ENCODE measurements around the gene FARSA.
"Not testable (repeated sequence)": the region's sequence is repeated elsewhere in the genome, so short reads cannot be mapped to it uniquely, and the experiment has no call there.

FARSA gene

GRCh38 chr19:12891553-12892021, 41.9 kb downstream of the FARSA start:
- no peak for DNase-seq (ENCODE audit: low read depth in 1 of 2, low spot score in 1 of 2)

- DNase-seq (ENCODE audit: low read depth in 1 of 2, low spot score in 1 of 2), result peak; percentile 82 to 89
Observed at GRCh38 chr19:12890787-12891552, 42.5 kb downstream of the FARSA start, which contains the start of gene GCDH. Gene GCDH (plus strand): TSS chr19:12891160. CDS start chr19:12891305, 145 bp downstream.

DNA sequence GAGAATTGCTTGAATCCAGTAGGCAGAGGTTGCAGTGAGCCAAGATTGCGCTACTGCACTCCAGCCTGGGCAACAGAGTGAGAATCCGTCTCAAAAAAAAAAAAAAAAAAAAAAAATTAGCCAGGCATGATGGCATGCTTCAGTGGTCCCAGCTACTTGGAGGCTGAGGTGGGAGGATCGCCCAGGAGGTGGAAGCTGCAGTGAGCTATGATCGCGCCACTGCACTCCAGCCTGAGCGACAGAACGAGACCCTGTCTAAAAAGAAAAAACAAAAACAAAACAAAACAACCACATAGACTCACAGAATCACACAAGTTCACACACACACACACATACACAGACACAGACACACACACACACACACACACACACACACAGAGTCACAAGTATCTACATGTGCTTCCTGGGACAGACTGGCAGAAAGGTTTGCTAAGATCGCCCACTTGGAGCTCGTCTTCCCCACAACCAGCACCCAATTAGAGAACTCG, 43.2 kb downstream of the FARSA start:
- DNase-seq (ENCODE audit: low read depth in 1 of 2, low spot score in 1 of 2), result not testable (repeated sequence)

GRCh38 chr19:12888006-12888603, 45.4 kb downstream of the FARSA start:
- DNase-seq (ENCODE audit: low read depth in 1 of 2, low spot score in 1 of 2), result no peak

DNA sequence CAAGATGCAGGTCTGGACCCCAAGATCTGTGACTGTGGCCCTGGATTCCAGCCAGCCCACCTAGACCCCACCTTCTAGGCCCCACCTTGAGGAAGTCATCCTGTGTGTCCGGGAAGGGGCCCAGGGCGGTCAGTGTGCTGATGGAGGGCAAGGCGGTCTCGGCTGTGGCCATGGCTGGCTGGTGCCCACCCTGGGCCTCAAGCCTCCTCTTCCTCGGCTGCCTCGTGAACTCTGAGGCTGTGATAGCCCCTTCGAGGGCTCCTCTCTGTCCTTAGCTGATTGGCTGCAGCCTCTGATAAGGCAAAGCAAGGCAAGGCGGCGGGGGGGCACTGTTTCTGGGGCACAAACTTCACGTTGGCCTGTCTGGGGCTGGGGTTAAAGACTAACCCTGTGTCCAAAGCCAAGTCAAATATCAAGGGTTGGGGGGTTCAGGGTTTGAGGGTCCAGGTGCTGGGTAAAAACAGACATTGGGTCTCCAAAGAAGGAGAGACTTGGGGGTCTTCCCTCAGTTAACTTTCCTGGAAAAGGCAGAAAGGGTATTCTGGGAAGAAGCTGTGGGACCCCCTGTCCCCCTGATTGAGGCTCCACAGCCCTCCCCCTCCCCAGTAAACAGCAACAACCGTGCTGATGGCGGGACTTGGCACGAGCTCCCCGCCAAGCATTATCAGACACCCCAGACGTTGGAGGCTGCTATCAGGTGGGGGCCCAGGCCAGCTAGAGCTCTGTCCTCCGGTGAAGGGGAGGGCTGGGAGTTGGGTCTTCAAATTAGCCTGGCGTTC, 46.4 kb downstream of the FARSA start, which contains the start of gene KLF1:
Gene KLF1 (minus strand): TSS at position 233 of the 779 bp plus-strand sequence. CDS start 61 bp downstream, at position 172.
- DNase-seq (ENCODE audit: low read depth in 1 of 2, low spot score in 1 of 2), result no peak

DNA sequence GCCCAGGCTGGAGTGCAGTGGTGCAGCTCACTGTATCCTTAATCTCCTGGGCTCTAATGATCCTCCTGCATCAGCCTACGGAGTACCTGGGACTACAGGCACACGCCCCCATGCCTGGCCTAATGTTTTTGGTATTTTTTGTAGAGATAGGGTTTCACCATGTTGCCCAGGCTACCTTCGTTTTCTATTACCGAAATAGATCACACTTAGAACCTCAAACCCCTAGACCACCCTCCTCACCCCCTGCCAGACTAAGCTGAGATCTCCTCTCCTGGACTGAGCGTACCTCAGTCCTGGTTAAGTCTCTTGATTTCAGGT, 46.9 kb downstream of the FARSA start:
- DNase-seq (ENCODE audit: low read depth in 1 of 2, low spot score in 1 of 2), result no peak

DNA sequence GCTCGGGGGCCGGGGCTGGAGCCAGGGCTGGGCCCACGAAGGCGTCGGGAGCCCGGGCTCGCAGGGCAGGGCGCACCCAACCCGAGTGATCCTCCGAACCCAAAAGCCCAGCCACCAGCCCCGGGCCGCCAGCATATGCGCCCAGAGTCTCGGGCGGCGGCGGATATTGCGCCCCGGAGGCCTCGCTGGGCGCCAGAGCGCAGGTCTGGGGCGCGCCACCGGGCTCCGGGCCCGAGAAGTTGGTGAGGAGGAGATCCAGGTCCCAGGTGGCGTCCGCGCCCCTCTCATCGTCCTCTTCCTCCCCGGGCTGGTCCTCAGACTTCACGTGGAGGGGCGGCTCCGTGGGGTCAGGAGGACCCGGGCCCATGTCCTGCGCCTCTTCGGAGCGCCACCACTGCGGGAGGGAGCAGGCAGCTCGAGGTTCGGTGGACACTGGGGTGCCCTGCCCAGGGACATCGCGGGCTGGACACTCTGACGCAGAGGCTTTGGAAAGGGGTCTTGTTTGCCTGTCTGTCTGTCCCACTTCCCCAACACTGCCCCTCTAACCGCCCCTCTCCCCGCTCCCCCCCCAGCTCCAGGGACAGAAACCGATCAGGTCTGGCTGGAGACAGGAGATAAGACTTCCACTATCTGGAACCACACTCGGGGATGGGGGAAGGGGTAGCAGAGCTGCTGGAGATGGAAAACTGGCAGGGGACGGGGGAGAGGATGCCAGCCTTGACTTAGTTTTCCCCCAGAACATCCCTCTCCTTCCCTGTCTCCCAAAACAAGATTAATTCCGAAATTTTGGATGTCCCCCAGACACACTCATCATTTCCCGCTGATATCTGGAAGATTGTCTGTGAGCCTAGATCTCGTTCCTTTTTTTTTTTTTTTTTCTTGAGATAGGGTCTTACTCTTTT, 47.5 kb downstream of the FARSA start:
- DNase-seq (ENCODE audit: low read depth in 1 of 2, low spot score in 1 of 2), result no peak

GRCh38 chr19:12884926-12885748, 48.4 kb downstream of the FARSA start:
- DNase-seq (ENCODE audit: low read depth in 1 of 2, low spot score in 1 of 2), result peak; percentile 75 to 86

DNA sequence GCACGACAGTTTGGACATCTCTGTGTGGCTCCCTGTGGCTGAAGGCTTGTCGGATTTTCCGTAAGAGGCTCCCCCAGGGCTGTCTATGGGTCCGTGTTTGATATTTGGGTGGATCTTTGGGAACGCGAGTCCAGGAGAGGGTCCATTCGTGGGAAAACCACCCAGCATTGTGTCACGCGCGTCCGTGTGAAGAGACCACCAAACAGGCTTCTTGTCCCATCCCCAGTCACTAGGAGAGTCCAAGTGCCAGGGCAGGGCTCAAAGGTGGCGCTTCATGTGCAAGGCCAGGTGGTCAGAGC, 48.9 kb downstream of the FARSA start:
- no peak for DNase-seq (ENCODE audit: low read depth in 1 of 2, low spot score in 1 of 2)

DNA sequence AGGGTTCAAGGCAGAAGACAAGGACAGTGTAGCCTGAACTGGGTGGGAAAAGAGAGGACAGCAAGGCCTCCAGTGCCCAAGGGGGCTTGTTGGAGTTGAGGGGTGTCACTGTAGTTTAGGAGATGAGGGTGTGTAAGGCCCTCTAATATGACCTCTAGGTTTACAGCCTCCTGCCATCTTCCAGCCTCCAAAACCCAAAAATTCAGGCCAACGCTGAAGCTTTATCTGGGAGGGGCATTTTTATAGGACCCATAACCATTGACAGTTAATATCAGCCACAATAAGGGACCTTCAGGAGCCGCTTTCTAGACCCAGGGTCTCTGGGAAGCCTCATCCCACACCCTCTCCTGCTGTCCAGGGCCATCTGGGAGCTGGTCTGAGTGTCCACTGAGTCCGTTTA, 49.3 kb downstream of the FARSA start:
- no peak for DNase-seq (ENCODE audit: low read depth in 1 of 2, low spot score in 1 of 2)

DNA sequence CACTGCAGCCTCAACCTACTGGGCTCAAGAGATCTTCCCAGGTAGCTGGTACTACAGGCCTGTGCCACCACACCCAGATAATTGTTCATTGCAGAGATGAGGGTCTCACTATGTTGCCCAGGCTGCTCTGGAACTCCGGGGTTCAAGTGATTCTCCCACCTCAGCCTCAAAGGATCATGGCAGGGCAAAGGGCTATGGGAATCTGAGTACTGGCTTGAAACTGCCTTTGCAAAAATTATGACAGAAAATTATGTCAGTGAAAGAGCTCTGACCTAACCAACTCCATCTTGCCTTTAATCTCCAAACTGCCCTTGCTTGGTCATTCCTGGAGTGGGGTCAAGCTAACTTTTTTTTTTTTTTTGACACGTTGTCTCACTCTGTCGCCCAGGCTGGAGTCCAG, 50.9 kb downstream of the FARSA start:
- no peak for DNase-seq (ENCODE audit: low read depth in 1 of 2, low spot score in 1 of 2)

- peak; percentile 77 to 78 for DNase-seq (ENCODE audit: low read depth in 1 of 2, low spot score in 1 of 2)
Observed at GRCh38 chr19:12881172-12881808, 52.2 kb downstream of the FARSA start, which contains the start of gene DNASE2. Gene DNASE2 (minus strand): TSS chr19:12881449. CDS start chr19:12881375, 74 bp downstream.

DNA sequence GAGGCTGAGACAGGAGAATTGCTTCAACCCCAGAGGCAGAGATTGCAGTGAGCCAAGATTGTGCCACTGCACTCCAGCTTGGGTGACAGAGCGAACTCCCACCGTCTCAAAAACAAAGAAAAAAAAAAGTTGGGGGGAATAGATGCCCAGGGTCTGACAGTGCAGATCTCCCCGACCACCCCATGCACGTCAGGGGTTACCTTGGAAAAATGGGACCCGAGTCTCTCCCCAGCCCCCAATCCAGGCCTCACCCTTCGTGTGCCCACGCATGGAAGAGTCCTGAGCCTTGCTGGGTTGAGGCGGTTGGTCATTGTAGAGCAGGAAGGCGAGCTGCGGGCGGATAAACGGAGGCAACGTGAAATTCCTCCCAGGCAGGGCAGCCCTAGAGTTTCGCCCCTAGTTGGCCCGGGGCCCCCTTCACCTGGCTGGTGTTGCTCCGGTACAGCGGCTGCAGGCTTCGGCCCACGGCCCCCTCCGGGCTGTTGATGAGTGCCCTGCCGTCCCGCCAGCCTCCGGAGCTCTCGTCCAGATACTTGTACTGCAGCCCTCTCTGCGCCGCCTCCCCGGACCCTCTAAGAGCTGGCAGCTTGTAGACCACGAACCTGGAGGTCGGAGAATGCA, 52.9 kb downstream of the FARSA start:
- no peak for DNase-seq (ENCODE audit: low read depth in 1 of 2, low spot score in 1 of 2)

GRCh38 chr19:12875086-12875485, 58.4 kb downstream of the FARSA start:
- DNase-seq (ENCODE audit: low read depth in 1 of 2, low spot score in 1 of 2), result no peak

GRCh38 chr19:12873891-12874745, 59.4 kb downstream of the FARSA start:
- DNase-seq (ENCODE audit: low read depth in 1 of 2, low spot score in 1 of 2), result no peak

- DNase-seq (ENCODE audit: low read depth in 1 of 2, low spot score in 1 of 2), result no peak
Observed at GRCh38 chr19:12872941-12873890, 60.3 kb downstream of the FARSA start.
